GM12892 (cell line): ENCODE results near the gene OXNAD1.

Experiments used
- POLR2A ChIP-seq: IDR thresholded peaks from 2 replicates; pipeline ENCODE4 v1.6.1; 2011; ENCODE audit warnings: low read depth, low read length, control low read depth
- POLR2AphosphoS5 ChIP-seq: IDR thresholded peaks from 2 replicates; pipeline ENCODE4 v1.6.1; 2011; ENCODE audit warnings: low read depth, low read length, control low read depth

GRCh38 chr3:16227566-16227965 lies 37.4 kb upstream of the OXNAD1 start:
- no peak for TF ChIP-seq POLR2A
- TF ChIP-seq POLR2AphosphoS5: no peak
